HCEC 1CT (cell line): ENCODE results near the gene ESRRG.

Source experiments
- DNase-seq: peaks from one replicate; pipeline ENCODE4 v3.0.0-alpha.2; 2017

Gene ESRRG

DNA sequence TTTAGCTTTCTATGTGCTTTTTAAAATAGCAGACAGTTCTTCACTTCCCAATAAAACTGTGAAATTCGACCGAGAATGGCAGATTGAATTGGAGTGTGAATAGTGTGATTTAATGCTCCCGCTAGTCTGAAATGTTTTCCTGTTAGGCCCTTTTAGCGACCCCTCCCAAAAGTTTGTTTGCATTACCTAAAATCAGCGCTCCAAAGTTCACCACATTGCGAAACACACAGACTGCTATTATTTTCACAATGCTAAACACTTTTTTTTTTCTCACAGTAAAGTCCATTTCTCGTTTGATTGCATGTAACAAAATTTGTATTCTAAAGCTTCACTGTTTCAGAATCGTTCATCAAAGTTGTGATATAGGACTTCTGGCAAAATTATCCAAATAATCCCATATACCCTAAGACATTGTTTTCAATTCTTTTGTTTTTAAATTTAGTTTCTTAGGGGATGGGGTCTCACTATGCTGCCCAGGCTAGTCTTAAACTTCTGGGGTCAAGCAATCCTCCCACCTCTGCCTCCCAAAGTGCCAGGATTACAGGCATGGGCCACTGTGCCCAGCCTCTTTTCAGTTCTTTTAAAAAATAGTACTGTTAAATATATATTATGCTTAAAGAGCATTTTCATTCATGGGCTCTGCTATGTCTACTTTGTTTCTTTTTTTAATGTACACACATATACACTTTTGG is 223.5 kb downstream of the ESRRG start:
- DNase-seq = no peak

DNA sequence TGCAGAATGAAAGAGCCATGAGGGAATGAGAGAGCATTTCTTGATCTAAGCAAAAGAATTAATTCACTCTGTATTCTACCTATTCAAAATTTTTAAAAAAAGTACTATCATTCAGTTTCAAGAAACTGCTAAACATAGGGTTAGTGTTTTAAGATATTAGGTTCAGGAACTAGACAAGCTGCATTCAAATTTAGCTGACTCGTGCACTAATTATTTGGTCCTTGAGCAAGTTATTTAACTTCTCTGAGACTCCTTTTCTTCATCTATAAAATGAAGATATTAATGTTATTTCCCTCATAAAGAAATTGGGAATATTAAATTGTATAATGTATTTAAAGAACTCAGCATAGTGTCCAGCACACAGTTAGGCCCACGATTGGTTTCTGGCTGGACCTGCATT is 225.0 kb downstream of the ESRRG start:
- no peak for DNase-seq

DNA sequence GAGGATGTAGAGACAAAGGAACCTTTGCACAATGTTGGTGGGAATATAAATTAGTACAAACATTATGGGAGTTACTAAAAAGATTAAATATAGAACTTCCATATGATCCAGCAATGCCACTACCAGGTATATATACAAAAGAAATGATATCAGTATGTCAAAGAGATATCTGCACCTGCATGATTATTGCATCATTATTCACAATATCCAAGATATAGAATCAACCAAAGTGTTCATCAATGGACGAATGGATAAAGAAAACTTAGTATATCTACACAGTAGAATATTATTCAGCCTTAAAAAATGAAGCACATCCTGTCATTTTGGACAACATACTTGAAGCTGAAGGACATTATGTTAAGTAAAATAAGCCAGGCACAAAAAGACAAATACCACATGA is 238.2 kb downstream of the ESRRG start:
- DNase-seq = no peak

DNA sequence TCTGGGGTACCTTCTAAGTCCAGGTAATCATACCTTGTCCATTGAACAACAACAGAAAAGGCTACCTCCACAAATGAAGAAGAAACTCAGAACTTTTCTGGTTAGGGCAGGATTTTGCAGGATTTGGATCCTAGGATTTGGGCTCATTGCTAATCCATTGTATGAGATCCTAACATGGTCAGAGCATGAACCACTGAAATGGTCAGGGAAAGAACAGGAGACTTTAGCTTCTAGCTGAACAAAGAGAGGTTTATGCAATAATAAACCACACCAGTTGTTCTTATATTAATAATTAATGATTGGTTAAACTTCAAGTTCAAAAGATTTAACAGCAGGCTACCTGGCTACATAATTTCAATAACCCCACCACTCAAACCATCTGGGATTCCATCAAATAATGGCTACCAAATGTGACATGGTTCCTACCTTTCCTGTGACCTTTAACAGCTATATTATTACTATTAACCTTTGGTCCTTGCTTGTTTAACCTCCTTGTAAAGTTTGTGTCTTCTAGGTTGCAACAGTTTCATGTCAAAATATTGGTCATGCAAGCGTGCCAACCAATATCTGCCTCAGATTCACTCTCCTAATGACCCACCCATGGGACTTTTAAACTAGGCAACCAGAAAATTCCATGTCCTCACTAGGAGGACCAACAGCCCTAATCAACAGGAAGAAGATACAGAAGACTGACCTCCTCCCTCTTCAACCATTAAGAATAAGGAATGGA is 239.4 kb downstream of the ESRRG start:
- no peak for DNase-seq

DNA sequence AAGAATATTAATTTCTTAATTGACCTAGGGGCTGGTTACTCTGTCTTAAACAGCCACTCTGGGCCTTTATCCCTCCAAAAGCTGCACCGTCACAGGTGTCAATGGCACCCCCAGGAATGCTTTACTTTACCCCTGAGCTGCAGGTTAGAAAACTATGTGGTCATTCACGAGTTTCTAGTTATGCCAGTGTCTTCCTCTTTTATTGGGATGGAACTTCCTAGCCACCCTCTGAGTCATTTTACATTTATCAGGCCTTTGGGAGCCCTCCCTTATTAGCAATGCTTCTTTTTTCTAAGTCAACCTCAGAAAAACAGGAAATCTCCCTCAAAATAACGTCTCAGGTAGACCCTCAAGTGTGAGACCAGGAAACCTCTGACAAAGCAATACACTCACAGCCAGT is 240.6 kb downstream of the ESRRG start:
- no peak for DNase-seq

DNA sequence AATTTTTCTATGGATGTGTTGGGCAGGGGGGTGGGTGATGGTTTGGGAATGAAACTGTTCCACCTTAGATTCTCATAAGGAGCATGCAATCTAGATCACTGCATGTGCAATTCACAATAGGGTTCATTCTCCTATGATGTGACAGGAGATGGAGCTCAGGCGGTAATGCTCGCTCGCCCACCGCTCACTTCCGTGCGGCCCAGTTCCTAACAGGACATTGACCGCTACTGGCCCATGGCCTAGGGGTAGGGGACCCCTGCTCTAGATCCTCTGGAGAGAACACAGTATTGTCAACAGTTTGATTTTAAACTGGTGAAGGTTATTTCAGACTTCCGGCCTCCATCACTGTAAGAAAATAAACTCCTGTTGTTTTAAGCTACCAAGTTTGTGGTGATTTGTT is 245.0 kb downstream of the ESRRG start:
- DNase-seq = no peak

DNA sequence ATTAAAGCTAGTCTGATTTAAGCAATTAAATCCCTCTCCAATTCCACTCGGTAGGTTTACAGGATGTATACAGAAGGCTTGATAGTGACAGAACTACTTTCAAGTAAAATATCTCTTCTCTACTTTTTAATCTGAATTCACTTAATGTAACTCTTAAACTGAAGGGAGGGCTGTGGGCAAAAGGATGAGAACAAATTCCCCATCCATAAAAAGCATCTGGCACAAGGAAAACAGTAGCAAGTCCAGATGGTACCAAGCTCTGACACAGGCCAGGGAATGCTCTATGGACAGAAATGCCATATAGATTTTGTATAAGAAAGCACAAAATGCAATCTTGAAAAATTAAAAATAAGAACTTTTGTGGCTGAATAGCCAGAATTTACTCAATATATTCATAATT is 246.9 kb downstream of the ESRRG start:
- no peak for DNase-seq

DNA sequence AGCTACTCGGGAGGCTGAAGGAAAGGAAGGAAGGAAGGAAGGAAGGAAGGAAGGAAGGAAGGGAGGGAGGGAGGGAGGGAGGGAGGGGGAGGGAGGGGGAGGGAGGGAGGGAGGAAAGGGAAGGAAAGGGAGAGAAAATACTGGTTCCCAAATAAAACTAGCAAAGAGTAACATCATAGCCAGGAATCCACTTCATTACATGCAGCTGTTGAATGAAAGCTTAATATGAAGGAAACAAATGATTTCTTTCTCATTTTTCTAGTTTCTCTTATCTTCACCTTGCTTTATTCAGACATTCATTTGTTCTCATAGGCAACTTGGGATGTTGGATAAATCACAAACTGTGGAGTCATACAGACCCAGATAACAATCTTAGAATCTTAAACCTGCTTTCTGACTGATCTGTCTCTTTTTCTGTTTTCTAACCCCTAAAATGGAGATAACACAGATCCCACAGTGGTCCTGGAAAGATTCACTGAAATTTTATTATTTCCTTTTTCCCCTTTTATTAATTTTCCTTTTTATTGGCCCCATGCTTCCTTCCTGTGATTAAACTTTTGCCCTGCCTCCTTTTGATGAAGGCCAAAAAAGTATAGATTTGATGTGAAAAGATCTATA is 247.5 kb downstream of the ESRRG start:
- no peak for DNase-seq

DNA sequence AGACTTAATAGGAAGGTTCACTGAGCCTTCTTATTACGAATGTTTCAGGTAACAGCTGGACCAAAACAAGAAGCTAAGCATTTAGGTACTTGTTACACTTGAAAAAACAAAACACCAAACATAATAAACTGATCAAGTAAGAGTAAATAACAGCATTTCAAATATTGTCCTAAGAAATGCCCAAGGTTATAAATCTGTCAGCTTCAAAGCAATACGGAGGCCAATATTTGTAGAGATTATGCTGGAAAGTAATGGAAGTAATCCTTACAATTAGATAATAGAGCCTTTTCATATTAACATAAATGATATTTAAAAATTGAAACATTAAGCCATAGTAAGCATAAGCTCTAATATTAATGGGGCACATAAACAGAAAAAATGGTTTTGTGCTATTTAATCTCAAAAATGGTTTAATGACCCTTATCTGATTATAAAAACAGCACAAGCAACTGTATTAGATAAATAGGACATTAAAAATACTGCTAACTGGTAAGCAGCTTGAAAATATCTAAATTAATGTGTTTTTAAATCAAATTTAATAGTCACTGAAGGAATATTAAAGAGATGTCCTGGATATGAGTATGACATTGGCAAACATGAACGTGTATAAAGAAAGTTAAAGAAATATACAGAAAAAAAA is 256.9 kb downstream of the ESRRG start:
- no peak for DNase-seq

DNA sequence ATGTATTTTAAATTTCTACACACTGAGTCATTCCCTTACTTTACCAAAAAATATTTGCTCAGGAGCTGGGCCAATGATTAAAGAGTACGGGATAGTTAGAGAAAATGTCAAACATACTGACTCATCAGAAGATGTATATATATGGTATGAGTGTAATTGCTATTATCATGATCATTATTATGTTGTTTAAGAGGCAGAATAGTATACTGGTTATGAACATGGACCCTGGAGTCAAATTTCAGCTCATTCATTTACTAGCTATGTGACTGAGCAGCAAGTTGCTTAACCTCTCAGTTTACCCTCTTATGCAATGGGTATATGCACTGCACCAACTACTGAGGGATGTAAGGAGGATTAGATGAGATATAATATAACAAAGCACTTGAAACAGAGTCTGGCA is 258.7 kb downstream of the ESRRG start:
- peak; percentile 97 for DNase-seq

DNA sequence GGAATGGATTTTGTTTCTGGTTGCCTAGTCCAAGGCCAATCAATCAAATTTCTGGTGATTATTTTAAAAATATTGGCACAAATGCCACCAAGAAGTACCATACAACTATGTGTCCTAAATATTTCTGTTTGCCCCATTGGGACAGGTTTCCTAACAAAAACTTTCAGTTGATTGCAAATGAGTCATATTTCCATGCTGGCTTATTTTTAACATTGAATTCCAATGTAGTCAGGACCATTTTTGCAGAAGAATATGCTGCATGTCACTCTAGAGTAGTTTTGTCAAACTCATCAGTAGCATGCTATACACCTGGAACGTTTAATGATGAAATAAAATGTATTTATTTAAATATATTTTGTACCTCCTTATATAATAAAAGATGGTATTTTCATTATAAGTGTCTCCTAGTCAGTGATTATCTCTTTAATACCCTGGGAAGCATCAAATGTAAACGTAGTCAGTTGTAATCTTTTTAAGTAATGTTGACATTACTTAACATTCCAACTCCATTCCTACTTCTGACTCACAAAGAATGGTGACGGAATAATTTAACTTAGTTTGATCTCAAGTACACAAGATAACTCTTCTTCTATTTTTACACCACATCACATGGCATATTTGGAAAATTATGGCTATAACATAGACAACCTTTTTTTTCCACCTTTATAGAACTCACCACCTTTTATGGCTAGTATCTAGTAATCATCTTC is 261.0 kb downstream of the ESRRG start:
- peak; percentile 84 for DNase-seq

DNA sequence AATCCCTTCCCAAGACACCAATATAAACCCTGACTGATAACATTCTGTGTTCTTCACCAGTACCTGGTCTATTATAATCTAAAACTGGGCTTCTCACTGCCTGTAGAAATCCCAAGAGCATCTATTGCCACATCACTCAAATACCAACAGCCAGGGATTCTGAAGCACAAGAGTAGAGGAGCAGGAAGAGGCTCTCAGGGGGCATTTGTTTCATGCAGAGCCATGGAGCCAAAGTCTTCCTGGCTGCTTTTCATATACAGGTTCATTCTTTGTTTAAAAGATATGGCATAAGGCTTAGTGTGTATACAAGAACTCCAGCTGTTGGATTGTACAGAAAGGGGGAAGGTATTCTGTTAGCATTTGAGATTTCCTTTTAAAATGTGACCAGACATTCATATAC is 261.8 kb downstream of the ESRRG start:
- DNase-seq = peak; percentile 41

DNA sequence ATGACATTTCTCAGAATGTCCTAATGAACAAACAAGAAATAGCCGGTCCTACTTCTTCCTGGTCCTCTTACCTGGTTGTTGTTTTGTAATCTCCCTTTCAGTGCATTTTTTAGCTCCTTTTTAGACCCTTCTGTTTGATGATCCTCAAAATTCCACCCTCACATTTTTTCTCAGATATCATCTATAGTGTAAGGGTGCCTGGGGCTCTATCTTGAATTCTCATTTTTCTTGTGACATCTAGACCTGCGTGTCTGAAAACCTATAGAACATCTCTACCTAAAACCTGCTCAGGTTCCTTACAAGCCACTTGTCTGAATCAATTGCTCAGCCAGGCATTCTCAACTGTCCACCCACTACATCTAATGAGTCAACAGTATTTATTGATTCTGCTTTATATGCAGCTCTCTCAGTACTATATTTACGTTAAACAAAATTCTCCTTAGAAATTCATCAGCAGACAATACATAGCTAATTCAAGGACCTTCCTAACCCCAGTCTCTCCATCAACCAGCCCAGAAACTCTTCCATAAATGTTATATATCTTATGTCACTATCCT is 263.5 kb downstream of the ESRRG start:
- DNase-seq = no peak

DNA sequence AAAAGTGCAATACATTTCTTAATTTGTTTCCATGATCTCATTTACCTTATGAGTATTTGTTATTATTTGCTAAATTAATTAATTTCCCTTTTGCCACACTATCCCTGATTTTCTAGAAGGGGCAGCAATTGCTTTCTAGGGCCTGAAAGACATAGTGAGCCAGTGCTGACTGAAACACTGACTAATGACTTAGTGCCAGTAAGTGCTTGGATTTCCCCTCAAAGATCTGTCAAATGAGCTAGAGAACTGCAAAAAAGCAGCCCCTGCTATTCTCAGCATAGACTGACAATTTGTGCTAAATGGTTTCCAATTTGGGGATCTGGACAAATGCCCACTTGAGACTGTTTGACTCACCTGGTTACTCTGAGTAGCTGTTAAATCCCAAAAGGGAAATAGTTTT is 264.4 kb downstream of the ESRRG start:
- DNase-seq = no peak

DNA sequence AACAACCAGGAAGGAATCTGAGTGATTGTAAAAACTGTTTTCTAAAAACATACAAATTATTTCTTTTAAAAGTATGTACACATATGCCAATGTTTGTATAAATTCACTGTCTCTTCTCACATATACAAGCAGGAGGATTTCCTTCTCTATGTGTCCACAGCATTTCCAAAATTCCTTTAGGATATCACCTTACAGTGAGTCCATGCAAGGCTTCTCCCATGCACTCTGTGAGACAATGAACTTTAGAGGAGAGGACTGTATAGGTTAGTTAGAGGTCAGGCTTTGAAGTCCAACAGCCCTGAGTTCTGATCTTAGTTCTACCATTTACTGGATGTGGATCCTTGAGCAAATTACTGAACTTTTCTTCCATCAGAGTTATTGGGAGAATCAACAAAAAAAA is 265.9 kb downstream of the ESRRG start:
- DNase-seq = peak; percentile 52

DNA sequence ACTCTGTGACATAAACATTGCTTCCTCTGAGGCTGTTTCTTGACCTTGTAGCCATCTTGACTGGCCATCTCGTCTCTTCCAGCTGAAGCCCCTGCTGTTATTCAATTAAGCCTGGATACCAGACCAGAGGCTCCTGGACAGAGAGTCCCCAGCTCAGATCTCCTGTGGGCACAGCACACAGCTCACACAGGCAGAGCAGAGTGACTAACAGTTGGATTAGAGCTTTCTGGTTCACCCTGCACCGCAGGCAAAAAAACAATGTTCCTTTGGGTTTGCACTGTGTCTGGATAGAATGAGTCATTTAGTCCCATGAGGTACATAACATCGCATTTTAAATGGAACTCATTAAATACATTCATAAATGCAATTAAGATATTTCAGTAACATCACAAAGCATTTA is 266.5 kb downstream of the ESRRG start:
- peak; percentile 87 for DNase-seq

DNA sequence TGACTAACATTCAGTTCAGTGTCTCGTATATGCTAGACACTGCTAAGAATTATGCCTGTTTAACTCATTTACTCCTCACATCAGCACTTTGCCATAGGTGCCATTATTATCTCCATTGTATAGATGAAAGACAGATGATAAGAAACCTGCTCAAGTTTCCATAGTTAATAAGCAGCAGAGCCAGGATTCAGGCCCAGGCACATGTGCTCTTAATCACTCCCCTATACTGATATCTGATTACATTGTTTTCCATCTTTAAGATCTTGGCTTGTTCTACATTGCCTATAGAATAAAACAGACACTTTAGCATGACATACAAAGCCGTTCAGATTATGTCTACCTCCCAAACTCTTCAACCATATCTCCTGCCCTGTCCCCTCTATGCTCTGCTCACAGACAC is 269.5 kb downstream of the ESRRG start:
- DNase-seq = no peak
